OCI-LY3 (cell line): Measurements from ENCODE around the gene PTPRN2.

Source experiments
- EZH2phosphoT487 ChIP-seq: fragments of 200-600 bp; shearing (Covaris generic); IDR thresholded peaks from 2 replicates; pipeline ENCODE4 v1.6.1; 2018; ENCODE audit warnings: antibody characterized with exemption, mixed run types, low read depth
- TF ChIP-seq, protein P1 (sequence below): fragments of 200-600, 300-600 bp; sonication (generic); IDR thresholded peaks from 2 replicates; pipeline ENCODE4 v1.5.1; 2014; ENCODE audit warnings: antibody characterized with exemption, low read length, low read depth

DNA sequence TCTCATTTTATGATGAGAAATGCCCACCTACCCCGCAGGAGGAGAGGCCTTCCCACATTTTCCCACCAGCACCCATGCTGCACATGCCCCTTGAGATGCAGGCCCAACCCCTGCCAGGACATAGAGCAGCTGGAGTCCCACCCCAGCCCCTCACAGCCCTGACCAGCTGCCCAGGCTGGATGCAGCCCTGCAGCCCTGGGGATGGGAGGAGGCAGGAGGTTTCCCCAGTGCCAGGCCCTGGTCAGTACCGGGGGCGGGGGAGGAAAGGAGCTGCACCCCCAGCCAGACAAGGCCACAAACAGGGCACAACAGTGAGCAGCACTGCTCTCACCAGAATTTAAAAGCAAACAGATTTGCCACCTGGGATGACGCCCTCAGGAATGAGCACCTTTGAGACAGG is 196.1 kb downstream of the PTPRN2 start:
- TF ChIP-seq, protein P1, sequence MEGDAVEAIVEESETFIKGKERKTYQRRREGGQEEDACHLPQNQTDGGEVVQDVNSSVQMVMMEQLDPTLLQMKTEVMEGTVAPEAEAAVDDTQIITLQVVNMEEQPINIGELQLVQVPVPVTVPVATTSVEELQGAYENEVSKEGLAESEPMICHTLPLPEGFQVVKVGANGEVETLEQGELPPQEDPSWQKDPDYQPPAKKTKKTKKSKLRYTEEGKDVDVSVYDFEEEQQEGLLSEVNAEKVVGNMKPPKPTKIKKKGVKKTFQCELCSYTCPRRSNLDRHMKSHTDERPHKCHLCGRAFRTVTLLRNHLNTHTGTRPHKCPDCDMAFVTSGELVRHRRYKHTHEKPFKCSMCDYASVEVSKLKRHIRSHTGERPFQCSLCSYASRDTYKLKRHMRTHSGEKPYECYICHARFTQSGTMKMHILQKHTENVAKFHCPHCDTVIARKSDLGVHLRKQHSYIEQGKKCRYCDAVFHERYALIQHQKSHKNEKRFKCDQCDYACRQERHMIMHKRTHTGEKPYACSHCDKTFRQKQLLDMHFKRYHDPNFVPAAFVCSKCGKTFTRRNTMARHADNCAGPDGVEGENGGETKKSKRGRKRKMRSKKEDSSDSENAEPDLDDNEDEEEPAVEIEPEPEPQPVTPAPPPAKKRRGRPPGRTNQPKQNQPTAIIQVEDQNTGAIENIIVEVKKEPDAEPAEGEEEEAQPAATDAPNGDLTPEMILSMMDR = no peak
- no peak for TF ChIP-seq EZH2phosphoT487
